K562 (cell line): Measurements from ENCODE around the gene PRTN3. TPM values are rescaled to one million over a fixed set of nuclear protein-coding genes. Genes with fewer than 3 reads are reported as not detected.

Experiments
- ADNP ChIP-seq: fragments of 200-800 bp; sonication (Bioruptor generic); IDR thresholded peaks from 2 replicates; pipeline ENCODE4 v1.6.1; 2016; ENCODE audit warnings: missing genetic modification characterization, missing compliant biosample characterization
- ARHGAP35 ChIP-seq: fragments of 450-650 bp; IDR thresholded peaks from 2 replicates; pipeline ENCODE4 v1.6.1; 2018; ENCODE audit not compliant: partially characterized antibody
- CHCHD3 ChIP-seq: fragments of 250-450 bp; sonication (Bioruptor Pico); IDR thresholded peaks from 2 replicates; pipeline ENCODE4 v2.1.2; 2022; ENCODE audit warnings: mild to moderate bottlenecking
- GABPB1 ChIP-seq: sonication (generic); formaldehyde crosslinking; IDR thresholded peaks from 2 replicates; pipeline ENCODE4 v1.8.0; 2022; ENCODE audit warnings: mild to moderate bottlenecking, missing genetic modification reagents
- HNRNPK ChIP-seq: fragments of 200-400 bp; formaldehyde crosslinking; IDR thresholded peaks from one replicate; pipeline ENCODE4 v1.6.1; 2018; ENCODE audit warnings: mild to moderate bottlenecking, low read depth, low read length; ENCODE audit not compliant: poor library complexity, severe bottlenecking
- MIER1 ChIP-seq: fragments of 450-650 bp; IDR thresholded peaks from 2 replicates; pipeline ENCODE4 v1.6.1; 2016; ENCODE audit warnings: antibody characterized with exemption, mild to moderate bottlenecking, low read depth
- OTX1 ChIP-seq: fragments of 450-650 bp; formaldehyde crosslinking; IDR thresholded peaks from 2 replicates; pipeline ENCODE4 v1.4.0; 2022; ENCODE audit warnings: mild to moderate bottlenecking
- POLR3G ChIP-seq: IDR thresholded peaks from 2 replicates; pipeline ENCODE4 v1.6.1; 2011; ENCODE audit not compliant: insufficient read length, insufficient replicate concordance; ENCODE audit errors: extremely low read depth
- PRPF4 ChIP-seq: fragments of 200-400 bp; formaldehyde crosslinking; IDR thresholded peaks from one replicate; pipeline ENCODE4 v1.6.1; 2017; ENCODE audit warnings: low read length, low read depth, mild to moderate bottlenecking; ENCODE audit not compliant: insufficient read depth, poor library complexity, severe bottlenecking
- PYGO2 ChIP-seq: fragments of 450-650 bp; IDR thresholded peaks from 2 replicates; pipeline ENCODE4 v1.6.1; 2016; ENCODE audit warnings: mild to moderate bottlenecking, missing genetic modification characterization, moderate library complexity, missing compliant biosample characterization
- RFX1 ChIP-seq: fragments of 450-650 bp; IDR thresholded peaks from 2 replicates; pipeline ENCODE4 v1.6.1; 2016; ENCODE audit warnings: mild to moderate bottlenecking, moderate library complexity
- SAFB ChIP-seq: fragments of 200-400 bp; formaldehyde crosslinking; IDR thresholded peaks from 2 replicates; pipeline ENCODE4 v1.6.1; 2017; ENCODE audit warnings: low read depth, low read length, borderline replicate concordance
- SAP30 ChIP-seq: fragments of 200-600 bp; sonication (generic); IDR thresholded peaks from 2 replicates; pipeline ENCODE4 v1.6.1; 2012; ENCODE audit warnings: borderline replicate concordance, low read depth, mild to moderate bottlenecking, moderate library complexity, low read length, control low read depth, inconsistent platforms; ENCODE audit not compliant: insufficient read depth, poor library complexity, severe bottlenecking
- SETDB1 ChIP-seq: IDR thresholded peaks from one replicate; pipeline ENCODE4 v1.6.1; 2012; ENCODE audit warnings: low read length, control low read depth, inconsistent platforms
- SMC3 ChIP-seq: conservative IDR thresholded peaks from 2 replicates; pipeline ENCODE4 v1.6.1; 2011; ENCODE audit warnings: low read depth, low read length, improper control_type of control experiment; ENCODE audit not compliant: insufficient read depth
- SUPT5H ChIP-seq: fragments of 450-650 bp; IDR thresholded peaks from 2 replicates; pipeline ENCODE4 v1.6.1; 2016
- TAF1 ChIP-seq: IDR thresholded peaks from 2 replicates; pipeline ENCODE4 v1.6.1; 2011; ENCODE audit warnings: mild to moderate bottlenecking, low read length, moderate library complexity; ENCODE audit not compliant: insufficient read depth, control insufficient read depth, severe bottlenecking; ENCODE audit errors: extremely low read depth
- ZBED1 ChIP-seq: IDR thresholded peaks from 2 replicates; pipeline ENCODE4 v1.6.1; 2014
- ZZZ3 ChIP-seq: fragments of 450-650 bp; IDR thresholded peaks from 2 replicates; pipeline ENCODE4 v1.6.1; 2016; ENCODE audit warnings: antibody characterized with exemption, mild to moderate bottlenecking, moderate library complexity
- polyA plus RNA-seq, 8 experiments: library from polyadenylated mRNA; depleted of rRNA in 4 of 8; stranded (reverse) in 5 of 8; unstranded in 3 of 8; fragments of >200 nt; fragmentation: Nextera tagmentation in 2 of 8; fragmentation: Illumina TruSeq in 1 of 8; extraction: Ambion mirVana in 2 of 8; extraction: Trizol in 1 of 8; gene quantifications; 2 replicates each; pipeline versions ENCODE4 v1.2.1 to v1.2.3, GENCODE V29; 2011 to 2014; ENCODE audit warnings: inconsistent platforms in 1 of 8, missing spikeins in 1 of 8
- total RNA-seq, 7 experiments: library from RNA; depleted of rRNA in 6 of 7; stranded (reverse); fragments of >200 nt in 6 of 7; fragmentation: Illumina TruSeq in 2 of 7; extraction: Trizol in 2 of 7; gene quantifications; 2 replicates each; pipeline versions ENCODE4 v1.2.1 to v1.2.3, GENCODE V29; 2011 to 2021; ENCODE audit warnings: low replicate concordance in 1 of 7
- TF ChIP-seq, protein P1 (sequence below): IDR thresholded peaks from 3 replicates; pipeline ENCODE4 v1.6.1; 2011; ENCODE audit warnings: borderline replicate concordance, mild to moderate bottlenecking; ENCODE audit not compliant: insufficient read length, insufficient read depth
- TF ChIP-seq, protein P2 (sequence below): fragments of 450-650 bp; formaldehyde crosslinking; IDR thresholded peaks from 2 replicates; pipeline ENCODE4 v1.4.0; 2020; ENCODE audit warnings: mild to moderate bottlenecking
- TF ChIP-seq, protein P3 (sequence below): sonication (generic); formaldehyde crosslinking; IDR thresholded peaks from 2 replicates; pipeline ENCODE4 v1.8.0; 2022; ENCODE audit warnings: mild to moderate bottlenecking, missing genetic modification reagents, borderline replicate concordance
- TF ChIP-seq, protein P4 (sequence below): fragments of 250-450 bp; sonication (Bioruptor Pico); IDR thresholded peaks from 2 replicates; pipeline ENCODE4 v1.8.0; 2022; ENCODE audit warnings: inconsistent platforms, mild to moderate bottlenecking, moderate library complexity, borderline replicate concordance

Gene PRTN3
- total and polyA plus RNA-seq, 9 of the 15 experiments (the other 6 are each of a cell fraction or from before 2014, with no cell fraction given): 0.14 to 0.86 (median 0.43) TPM; not detected in 3

DNA sequence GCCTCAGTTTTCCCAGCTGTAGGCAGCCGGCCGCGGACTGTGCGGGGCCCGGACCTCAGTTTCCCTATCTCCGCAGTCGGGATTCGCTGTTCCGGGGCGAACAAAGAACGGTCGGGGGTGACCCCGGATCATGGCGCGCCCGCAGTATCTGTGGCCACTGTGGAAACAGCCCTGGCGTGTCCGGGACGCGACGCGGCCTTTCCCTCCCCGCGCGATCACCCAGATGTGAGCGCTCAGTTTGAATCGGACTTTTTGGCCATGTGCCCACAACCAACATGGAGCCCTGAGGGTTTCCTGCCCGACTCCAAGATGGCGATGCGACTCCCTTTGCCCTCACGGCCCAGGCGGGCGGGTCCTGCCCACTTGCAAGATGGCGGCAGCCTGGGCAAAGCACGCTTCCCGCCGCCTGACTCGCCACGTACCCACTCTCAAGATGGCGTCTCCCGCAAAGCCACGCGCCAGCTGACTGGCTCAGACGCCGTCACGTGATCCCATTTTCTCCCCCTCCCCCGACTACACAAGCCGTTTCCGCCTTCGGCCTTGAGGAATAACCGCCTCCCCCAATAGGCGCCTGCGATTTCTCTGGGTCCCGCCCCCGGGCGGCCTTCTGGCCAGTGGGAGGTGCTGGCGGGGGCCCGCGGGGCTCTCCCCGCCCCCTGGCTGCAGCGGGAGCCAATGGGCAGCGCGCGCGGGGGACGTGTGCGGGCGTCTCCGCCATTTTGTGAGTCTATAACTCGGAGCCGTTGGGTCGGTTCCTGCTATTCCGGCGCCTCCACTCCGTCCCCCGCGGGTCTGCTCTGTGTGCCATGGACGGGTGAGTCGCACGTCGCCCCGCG lies 43.9 kb upstream of the PRTN3 start, which contains the start of gene PTBP1 (continued):
- TF ChIP-seq, protein P1, sequence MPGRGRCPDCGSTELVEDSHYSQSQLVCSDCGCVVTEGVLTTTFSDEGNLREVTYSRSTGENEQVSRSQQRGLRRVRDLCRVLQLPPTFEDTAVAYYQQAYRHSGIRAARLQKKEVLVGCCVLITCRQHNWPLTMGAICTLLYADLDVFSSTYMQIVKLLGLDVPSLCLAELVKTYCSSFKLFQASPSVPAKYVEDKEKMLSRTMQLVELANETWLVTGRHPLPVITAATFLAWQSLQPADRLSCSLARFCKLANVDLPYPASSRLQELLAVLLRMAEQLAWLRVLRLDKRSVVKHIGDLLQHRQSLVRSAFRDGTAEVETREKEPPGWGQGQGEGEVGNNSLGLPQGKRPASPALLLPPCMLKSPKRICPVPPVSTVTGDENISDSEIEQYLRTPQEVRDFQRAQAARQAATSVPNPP: no peak
- TF ChIP-seq GABPB1 (CRISPR knock-in tag): peak; percentile 91
- no peak for TF ChIP-seq SMC3
- peak; percentile 88 for TF ChIP-seq SETDB1
- peak; percentile 75 for TF ChIP-seq SUPT5H
- TF ChIP-seq HNRNPK: no peak
- no peak for TF ChIP-seq POLR3G
- TF ChIP-seq TAF1: peak; percentile 83
- TF ChIP-seq, protein P2, sequence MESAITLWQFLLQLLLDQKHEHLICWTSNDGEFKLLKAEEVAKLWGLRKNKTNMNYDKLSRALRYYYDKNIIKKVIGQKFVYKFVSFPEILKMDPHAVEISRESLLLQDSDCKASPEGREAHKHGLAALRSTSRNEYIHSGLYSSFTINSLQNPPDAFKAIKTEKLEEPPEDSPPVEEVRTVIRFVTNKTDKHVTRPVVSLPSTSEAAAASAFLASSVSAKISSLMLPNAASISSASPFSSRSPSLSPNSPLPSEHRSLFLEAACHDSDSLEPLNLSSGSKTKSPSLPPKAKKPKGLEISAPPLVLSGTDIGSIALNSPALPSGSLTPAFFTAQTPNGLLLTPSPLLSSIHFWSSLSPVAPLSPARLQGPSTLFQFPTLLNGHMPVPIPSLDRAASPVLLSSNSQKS (CRISPR knock-in tag): no peak
- no peak for TF ChIP-seq MIER1
- TF ChIP-seq ARHGAP35: no peak
- peak; percentile 77 for TF ChIP-seq PRPF4
- peak; percentile 40; the same call in 1 of the 2 replicates for TF ChIP-seq ZBED1
- peak; percentile 82; the same call in 1 of the 2 replicates for TF ChIP-seq CHCHD3 (CRISPR knock-in tag)
- peak; percentile 94 for TF ChIP-seq SAP30
- no peak for TF ChIP-seq OTX1
- TF ChIP-seq ADNP (tag): no peak
- no peak for TF ChIP-seq PYGO2
- TF ChIP-seq RFX1: no peak
- TF ChIP-seq, protein P3, sequence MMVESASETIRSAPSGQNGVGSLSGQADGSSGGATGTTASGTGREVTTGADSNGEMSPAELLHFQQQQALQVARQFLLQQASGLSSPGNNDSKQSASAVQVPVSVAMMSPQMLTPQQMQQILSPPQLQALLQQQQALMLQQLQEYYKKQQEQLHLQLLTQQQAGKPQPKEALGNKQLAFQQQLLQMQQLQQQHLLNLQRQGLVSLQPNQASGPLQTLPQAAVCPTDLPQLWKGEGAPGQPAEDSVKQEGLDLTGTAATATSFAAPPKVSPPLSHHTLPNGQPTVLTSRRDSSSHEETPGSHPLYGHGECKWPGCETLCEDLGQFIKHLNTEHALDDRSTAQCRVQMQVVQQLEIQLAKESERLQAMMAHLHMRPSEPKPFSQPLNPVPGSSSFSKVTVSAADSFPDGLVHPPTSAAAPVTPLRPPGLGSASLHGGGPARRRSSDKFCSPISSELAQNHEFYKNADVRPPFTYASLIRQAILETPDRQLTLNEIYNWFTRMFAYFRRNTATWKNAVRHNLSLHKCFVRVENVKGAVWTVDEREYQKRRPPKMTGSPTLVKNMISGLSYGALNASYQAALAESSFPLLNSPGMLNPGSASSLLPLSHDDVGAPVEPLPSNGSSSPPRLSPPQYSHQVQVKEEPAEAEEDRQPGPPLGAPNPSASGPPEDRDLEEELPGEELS (CRISPR knock-in tag): no peak
- TF ChIP-seq ZZZ3: no peak
- peak; percentile 98 for TF ChIP-seq SAFB
- TF ChIP-seq, protein P4, sequence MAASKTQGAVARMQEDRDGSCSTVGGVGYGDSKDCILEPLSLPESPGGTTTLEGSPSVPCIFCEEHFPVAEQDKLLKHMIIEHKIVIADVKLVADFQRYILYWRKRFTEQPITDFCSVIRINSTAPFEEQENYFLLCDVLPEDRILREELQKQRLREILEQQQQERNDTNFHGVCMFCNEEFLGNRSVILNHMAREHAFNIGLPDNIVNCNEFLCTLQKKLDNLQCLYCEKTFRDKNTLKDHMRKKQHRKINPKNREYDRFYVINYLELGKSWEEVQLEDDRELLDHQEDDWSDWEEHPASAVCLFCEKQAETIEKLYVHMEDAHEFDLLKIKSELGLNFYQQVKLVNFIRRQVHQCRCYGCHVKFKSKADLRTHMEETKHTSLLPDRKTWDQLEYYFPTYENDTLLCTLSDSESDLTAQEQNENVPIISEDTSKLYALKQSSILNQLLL (CRISPR knock-in tag): no peak
